GM23338 (cell line): Measurements from ENCODE around the gene CDHR2. TPM values are rescaled to one million over a fixed set of nuclear protein-coding genes. Genes with fewer than 3 reads are reported as not detected.
A peak's percentile ranks its signal among the peaks of the same experiment; 100 is the strongest.

Experiments
- ATAC-seq: fragments of 200-7000 bp; cut with Tn5 transposase; 3 replicates; pipeline ENCODE4 v1.9.1; 2020
- DNase-seq: peaks from one replicate; pipeline ENCODE4 v3.0.0-alpha.2; 2015; ENCODE audit warnings: low spot score
- H2AFZ ChIP-seq: fragments of 200-600 bp; sonication (generic); 2 replicates; pipeline ENCODE4 v1.8.0; 2016; ENCODE audit warnings: antibody characterized with exemption, mild to moderate bottlenecking, moderate library complexity
- H3F3A ChIP-seq: fragments of 200-600 bp; sonication (generic); replicated peaks from 2 replicates; pipeline ENCODE4 v1.8.0; 2017; ENCODE audit warnings: antibody characterized with exemption, mixed run types, low read depth
- H3K27ac ChIP-seq: fragments of 200-600 bp; sonication (generic); 2 replicates; pipeline ENCODE4 v1.6.1; 2016; ENCODE audit warnings: low read depth
- H3K27me3 ChIP-seq: fragments of 200-600 bp; sonication (generic); 2 replicates; pipeline ENCODE4 v1.8.0; 2016; ENCODE audit warnings: mild to moderate bottlenecking, mixed run types, moderate library complexity; ENCODE audit not compliant: insufficient read depth
- H3K36me3 ChIP-seq: fragments of 200-600 bp; sonication (generic); 2 replicates; pipeline ENCODE4 v1.8.0; 2016; ENCODE audit warnings: mild to moderate bottlenecking; ENCODE audit not compliant: insufficient read depth
- H3K4me1 ChIP-seq: fragments of 200-600 bp; sonication (generic); 2 replicates; pipeline ENCODE4 v1.8.0; 2016; ENCODE audit warnings: mild to moderate bottlenecking, moderate library complexity; ENCODE audit not compliant: insufficient read depth
- H3K4me2 ChIP-seq: fragments of 200-600 bp; sonication (generic); 2 replicates; pipeline ENCODE4 v1.7.1; 2017; ENCODE audit warnings: mixed run types
- H3K4me3 ChIP-seq: fragments of 200-600 bp; sonication (generic); 2 replicates; pipeline ENCODE4 v1.6.1; 2016; ENCODE audit warnings: mixed run types
- H3K79me2 ChIP-seq: fragments of 200-600 bp; sonication (generic); replicated peaks from 2 replicates; pipeline ENCODE4 v1.8.0; 2017; ENCODE audit warnings: mild to moderate bottlenecking; ENCODE audit not compliant: insufficient read depth
- H3K9me2 ChIP-seq: fragments of 200-600 bp; sonication (generic); 2 replicates; pipeline ENCODE4 v1.8.0; 2017; ENCODE audit not compliant: insufficient read depth
- H4K20me1 ChIP-seq: fragments of 200-600 bp; sonication (generic); replicated peaks from 2 replicates; pipeline ENCODE4 v1.8.0; 2017; ENCODE audit warnings: mild to moderate bottlenecking; ENCODE audit not compliant: insufficient read depth
- H3K27ac Mint-ChIP-seq: 2 replicates; pipeline ENCODE4 v1.8.0; 2020; ENCODE audit warnings: inconsistent platforms, mild to moderate bottlenecking, moderate library complexity, mixed read lengths
- H3K27me3 Mint-ChIP-seq: 3 replicates; pipeline ENCODE4 v1.8.0; 2022; ENCODE audit warnings: low read depth, mild to moderate bottlenecking, moderate library complexity, mixed read lengths, inconsistent platforms; ENCODE audit not compliant: insufficient read depth, poor library complexity
- H3K36me3 Mint-ChIP-seq: 3 replicates; pipeline ENCODE4 v1.8.0; 2021; ENCODE audit warnings: low read depth, mild to moderate bottlenecking, inconsistent platforms, moderate library complexity, mixed read lengths
- H3K4me1 Mint-ChIP-seq: 3 replicates; pipeline ENCODE4 v1.8.0; 2020; ENCODE audit warnings: mild to moderate bottlenecking, inconsistent platforms, mixed read lengths
- H3K4me3 Mint-ChIP-seq: 3 replicates; pipeline ENCODE4 v1.8.0; 2021; ENCODE audit warnings: moderate library complexity, mild to moderate bottlenecking, inconsistent platforms, mixed read lengths
- H3K9me3 Mint-ChIP-seq: 3 replicates; pipeline ENCODE4 v1.8.0; 2020; ENCODE audit warnings: moderate library complexity, mild to moderate bottlenecking, inconsistent platforms, mixed read lengths
- EZH2 ChIP-seq: fragments of 200-600 bp; sonication (generic); IDR thresholded peaks from one replicate; pipeline ENCODE4 v1.8.0; 2017; ENCODE audit warnings: antibody characterized with exemption, mild to moderate bottlenecking, low read depth; ENCODE audit not compliant: unreplicated experiment
- EZH2phosphoT487 ChIP-seq: fragments of 200-600 bp; sonication (generic); IDR thresholded peaks from one replicate; pipeline ENCODE4 v1.8.1; 2018; ENCODE audit warnings: antibody characterized with exemption; ENCODE audit not compliant: unreplicated experiment
- JUNB ChIP-seq: IDR thresholded peaks from one replicate; pipeline ENCODE4 v1.6.1; 2016; ENCODE audit warnings: antibody characterized with exemption; ENCODE audit not compliant: unreplicated experiment
- NANOG ChIP-seq: IDR thresholded peaks from 2 replicates; pipeline ENCODE4 v1.6.1; 2016; ENCODE audit warnings: antibody characterized with exemption, borderline replicate concordance
- POLR2AphosphoS5 ChIP-seq: IDR thresholded peaks from 2 replicates; pipeline ENCODE4 v1.6.1; 2016; ENCODE audit warnings: antibody characterized with exemption, low read depth
- STAT1 ChIP-seq: IDR thresholded peaks from one replicate; pipeline ENCODE4 v1.6.1; 2016; ENCODE audit warnings: antibody characterized with exemption; ENCODE audit not compliant: unreplicated experiment
- ZNF114 ChIP-seq: fragments of 250-450 bp; sonication (Bioruptor Pico); IDR thresholded peaks from 2 replicates; pipeline ENCODE4 v1.5.0; 2020; ENCODE audit warnings: mild to moderate bottlenecking, moderate library complexity
- ZNF331 ChIP-seq: fragments of 250-450 bp; sonication (Bioruptor Pico); IDR thresholded peaks from 2 replicates; pipeline ENCODE4 v1.5.0; 2020; ENCODE audit warnings: low read depth, mild to moderate bottlenecking, moderate library complexity
- polyA plus RNA-seq: library from polyadenylated mRNA; unstranded; fragments of >200 nt; fragmentation: Nextera tagmentation; extraction: Ambion mirVana; gene quantifications from 2 replicates; pipeline ENCODE4 v1.2.1, GENCODE V29; 2016
- total RNA-seq: library from RNA; depleted of rRNA; stranded (reverse); fragments of >200 nt; shearing (Covaris generic); gene quantifications from 2 replicates; pipeline ENCODE4 v1.2.3, GENCODE V29; 2014
- TF ChIP-seq, protein P1 (sequence below), 2 experiments: fragments of 200-600 bp in 1 of 2; sonication (generic) in 1 of 2; conservative IDR thresholded peaks; 2 replicates each; pipeline versions ENCODE4 v1.5.1 to v1.6.1; 2016 to 2017; ENCODE audit warnings: antibody characterized with exemption in 2 of 2, low read depth in 2 of 2, mild to moderate bottlenecking in 2 of 2, moderate library complexity in 1 of 2
- TF ChIP-seq, protein P2 (sequence below): fragments of 250-450 bp; sonication (Bioruptor Pico); IDR thresholded peaks from 2 replicates; pipeline ENCODE4 v1.5.0; 2020; ENCODE audit warnings: mild to moderate bottlenecking, moderate library complexity
- TF ChIP-seq, protein P3 (sequence below): IDR thresholded peaks from one replicate; pipeline ENCODE4 v1.6.1; 2018; ENCODE audit warnings: antibody characterized with exemption; ENCODE audit not compliant: unreplicated experiment
- TF ChIP-seq, protein P4 (sequence below): IDR thresholded peaks from 2 replicates; pipeline ENCODE4 v1.6.1; 2016; ENCODE audit warnings: antibody characterized with exemption

CDHR2 gene
- total and polyA plus RNA-seq, 2 experiments from 2014 or later, result not detected

DNA sequence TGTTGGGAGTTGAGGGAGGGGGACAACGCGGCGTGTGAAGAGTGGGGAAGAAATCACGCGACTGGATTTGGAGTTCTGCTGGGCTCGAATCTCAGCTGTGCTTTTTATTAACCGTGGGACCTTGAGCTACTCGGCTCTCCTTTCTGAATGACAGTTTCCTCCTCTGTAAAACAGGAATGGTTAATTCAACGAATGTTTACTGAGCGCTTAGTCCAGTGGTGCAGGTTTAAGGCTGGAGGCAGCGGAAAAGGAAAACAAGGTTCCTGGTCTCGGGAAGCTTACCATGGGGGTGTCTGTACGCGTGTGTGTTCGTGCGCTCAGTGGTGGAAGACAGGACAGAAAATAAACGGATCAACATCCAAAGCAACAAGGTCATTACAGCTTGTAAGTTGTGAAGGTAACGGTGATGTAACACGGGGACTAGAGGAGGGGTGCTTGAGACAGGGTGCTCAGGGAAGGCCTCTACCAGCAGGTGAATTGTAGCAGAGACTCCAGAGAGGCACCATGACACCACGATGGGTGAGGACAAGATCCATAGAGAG lies 81.6 kb downstream of the CDHR2 start:
- Histone ChIP-seq H3K9me2 (no peaks in the 10 kb centered on the region), H3K27ac (no peak overlapping the region), H3K79me2 (no peaks in the 10 kb centered on the region), H3K27me3 (peaks cover 41% of the 10 kb centered on the region), H3K4me3 (peak overlapping the region; percentile 87), H3K36me3 (no peaks in the 10 kb centered on the region), H4K20me1 (peaks cover 6% of the 10 kb centered on the region; the same call in 1 of the 2 replicates), H3K4me2 (peak overlapping the region; percentile 97), H3F3A (peaks cover 5% of the 10 kb centered on the region; the same call in 1 of the 2 replicates), H3K4me1 (peaks cover 20% of the 10 kb centered on the region), H2AFZ (peak overlapping the region; percentile 90)
- Mint-ChIP-seq H3K4me3 (peak overlapping the region; percentile 73), H3K4me1 (peaks cover 44% of the 10 kb centered on the region), H3K36me3 (no peaks in the 10 kb centered on the region), H3K27me3 (peaks cover 50% of the 10 kb centered on the region), H3K9me3 (peaks cover 7% of the 10 kb centered on the region; the same call in 2 of the 3 replicates), H3K27ac (no peak overlapping the region)
- DNase-seq, result no peak
- no peak; the same call in none of the 3 replicates for ATAC-seq
- TF ChIP-seq, protein P1, sequence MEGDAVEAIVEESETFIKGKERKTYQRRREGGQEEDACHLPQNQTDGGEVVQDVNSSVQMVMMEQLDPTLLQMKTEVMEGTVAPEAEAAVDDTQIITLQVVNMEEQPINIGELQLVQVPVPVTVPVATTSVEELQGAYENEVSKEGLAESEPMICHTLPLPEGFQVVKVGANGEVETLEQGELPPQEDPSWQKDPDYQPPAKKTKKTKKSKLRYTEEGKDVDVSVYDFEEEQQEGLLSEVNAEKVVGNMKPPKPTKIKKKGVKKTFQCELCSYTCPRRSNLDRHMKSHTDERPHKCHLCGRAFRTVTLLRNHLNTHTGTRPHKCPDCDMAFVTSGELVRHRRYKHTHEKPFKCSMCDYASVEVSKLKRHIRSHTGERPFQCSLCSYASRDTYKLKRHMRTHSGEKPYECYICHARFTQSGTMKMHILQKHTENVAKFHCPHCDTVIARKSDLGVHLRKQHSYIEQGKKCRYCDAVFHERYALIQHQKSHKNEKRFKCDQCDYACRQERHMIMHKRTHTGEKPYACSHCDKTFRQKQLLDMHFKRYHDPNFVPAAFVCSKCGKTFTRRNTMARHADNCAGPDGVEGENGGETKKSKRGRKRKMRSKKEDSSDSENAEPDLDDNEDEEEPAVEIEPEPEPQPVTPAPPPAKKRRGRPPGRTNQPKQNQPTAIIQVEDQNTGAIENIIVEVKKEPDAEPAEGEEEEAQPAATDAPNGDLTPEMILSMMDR (conservative IDR thresholded peaks at IDR 0.05; ENCODE audit: low read depth in 2 of 2), result no peak
- TF ChIP-seq, protein P2, sequence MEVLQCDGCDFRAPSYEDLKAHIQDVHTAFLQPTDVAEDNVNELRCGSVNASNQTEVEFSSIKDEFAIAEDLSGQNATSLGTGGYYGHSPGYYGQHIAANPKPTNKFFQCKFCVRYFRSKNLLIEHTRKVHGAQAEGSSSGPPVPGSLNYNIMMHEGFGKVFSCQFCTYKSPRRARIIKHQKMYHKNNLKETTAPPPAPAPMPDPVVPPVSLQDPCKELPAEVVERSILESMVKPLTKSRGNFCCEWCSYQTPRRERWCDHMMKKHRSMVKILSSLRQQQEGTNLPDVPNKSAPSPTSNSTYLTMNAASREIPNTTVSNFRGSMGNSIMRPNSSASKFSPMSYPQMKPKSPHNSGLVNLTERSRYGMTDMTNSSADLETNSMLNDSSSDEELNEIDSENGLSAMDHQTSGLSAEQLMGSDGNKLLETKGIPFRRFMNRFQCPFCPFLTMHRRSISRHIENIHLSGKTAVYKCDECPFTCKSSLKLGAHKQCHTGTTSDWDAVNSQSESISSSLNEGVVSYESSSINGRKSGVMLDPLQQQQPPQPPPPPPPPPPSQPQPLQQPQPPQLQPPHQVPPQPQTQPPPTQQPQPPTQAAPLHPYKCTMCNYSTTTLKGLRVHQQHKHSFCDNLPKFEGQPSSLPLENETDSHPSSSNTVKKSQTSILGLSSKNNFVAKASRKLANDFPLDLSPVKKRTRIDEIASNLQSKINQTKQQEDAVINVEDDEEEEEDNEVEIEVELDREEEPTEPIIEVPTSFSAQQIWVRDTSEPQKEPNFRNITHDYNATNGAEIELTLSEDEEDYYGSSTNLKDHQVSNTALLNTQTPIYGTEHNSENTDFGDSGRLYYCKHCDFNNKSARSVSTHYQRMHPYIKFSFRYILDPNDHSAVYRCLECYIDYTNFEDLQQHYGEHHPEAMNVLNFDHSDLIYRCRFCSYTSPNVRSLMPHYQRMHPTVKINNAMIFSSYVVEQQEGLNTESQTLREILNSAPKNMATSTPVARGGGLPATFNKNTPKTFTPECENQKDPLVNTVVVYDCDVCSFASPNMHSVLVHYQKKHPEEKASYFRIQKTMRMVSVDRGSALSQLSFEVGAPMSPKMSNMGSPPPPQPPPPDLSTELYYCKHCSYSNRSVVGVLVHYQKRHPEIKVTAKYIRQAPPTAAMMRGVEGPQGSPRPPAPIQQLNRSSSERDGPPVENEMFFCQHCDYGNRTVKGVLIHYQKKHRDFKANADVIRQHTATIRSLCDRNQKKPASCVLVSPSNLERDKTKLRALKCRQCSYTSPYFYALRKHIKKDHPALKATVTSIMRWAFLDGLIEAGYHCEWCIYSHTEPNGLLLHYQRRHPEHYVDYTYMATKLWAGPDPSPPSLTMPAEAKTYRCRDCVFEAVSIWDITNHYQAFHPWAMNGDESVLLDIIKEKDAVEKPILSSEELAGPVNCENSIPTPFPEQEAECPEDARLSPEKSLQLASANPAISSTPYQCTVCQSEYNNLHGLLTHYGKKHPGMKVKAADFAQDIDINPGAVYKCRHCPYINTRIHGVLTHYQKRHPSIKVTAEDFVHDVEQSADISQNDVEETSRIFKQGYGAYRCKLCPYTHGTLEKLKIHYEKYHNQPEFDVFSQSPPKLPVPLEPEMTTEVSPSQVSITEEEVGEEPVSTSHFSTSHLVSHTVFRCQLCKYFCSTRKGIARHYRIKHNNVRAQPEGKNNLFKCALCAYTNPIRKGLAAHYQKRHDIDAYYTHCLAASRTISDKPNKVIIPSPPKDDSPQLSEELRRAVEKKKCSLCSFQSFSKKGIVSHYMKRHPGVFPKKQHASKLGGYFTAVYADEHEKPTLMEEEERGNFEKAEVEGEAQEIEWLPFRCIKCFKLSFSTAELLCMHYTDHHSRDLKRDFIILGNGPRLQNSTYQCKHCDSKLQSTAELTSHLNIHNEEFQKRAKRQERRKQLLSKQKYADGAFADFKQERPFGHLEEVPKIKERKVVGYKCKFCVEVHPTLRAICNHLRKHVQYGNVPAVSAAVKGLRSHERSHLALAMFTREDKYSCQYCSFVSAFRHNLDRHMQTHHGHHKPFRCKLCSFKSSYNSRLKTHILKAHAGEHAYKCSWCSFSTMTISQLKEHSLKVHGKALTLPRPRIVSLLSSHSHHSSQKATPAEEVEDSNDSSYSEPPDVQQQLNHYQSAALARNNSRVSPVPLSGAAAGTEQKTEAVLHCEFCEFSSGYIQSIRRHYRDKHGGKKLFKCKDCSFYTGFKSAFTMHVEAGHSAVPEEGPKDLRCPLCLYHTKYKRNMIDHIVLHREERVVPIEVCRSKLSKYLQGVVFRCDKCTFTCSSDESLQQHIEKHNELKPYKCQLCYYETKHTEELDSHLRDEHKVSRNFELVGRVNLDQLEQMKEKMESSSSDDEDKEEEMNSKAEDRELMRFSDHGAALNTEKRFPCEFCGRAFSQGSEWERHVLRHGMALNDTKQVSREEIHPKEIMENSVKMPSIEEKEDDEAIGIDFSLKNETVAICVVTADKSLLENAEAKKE (CRISPR knock-in tag), result no peak
- TF ChIP-seq ZNF114 (no peak), JUNB (no peak), EZH2 (no peak), EZH2phosphoT487 (no peak), STAT1 (no peak), POLR2AphosphoS5 (no peak), ZNF331 (CRISPR knock-in tag) (no peak), NANOG (no peak)
- TF ChIP-seq, protein P3, sequence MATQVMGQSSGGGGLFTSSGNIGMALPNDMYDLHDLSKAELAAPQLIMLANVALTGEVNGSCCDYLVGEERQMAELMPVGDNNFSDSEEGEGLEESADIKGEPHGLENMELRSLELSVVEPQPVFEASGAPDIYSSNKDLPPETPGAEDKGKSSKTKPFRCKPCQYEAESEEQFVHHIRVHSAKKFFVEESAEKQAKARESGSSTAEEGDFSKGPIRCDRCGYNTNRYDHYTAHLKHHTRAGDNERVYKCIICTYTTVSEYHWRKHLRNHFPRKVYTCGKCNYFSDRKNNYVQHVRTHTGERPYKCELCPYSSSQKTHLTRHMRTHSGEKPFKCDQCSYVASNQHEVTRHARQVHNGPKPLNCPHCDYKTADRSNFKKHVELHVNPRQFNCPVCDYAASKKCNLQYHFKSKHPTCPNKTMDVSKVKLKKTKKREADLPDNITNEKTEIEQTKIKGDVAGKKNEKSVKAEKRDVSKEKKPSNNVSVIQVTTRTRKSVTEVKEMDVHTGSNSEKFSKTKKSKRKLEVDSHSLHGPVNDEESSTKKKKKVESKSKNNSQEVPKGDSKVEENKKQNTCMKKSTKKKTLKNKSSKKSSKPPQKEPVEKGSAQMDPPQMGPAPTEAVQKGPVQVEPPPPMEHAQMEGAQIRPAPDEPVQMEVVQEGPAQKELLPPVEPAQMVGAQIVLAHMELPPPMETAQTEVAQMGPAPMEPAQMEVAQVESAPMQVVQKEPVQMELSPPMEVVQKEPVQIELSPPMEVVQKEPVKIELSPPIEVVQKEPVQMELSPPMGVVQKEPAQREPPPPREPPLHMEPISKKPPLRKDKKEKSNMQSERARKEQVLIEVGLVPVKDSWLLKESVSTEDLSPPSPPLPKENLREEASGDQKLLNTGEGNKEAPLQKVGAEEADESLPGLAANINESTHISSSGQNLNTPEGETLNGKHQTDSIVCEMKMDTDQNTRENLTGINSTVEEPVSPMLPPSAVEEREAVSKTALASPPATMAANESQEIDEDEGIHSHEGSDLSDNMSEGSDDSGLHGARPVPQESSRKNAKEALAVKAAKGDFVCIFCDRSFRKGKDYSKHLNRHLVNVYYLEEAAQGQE, result no peak
- TF ChIP-seq, protein P4, sequence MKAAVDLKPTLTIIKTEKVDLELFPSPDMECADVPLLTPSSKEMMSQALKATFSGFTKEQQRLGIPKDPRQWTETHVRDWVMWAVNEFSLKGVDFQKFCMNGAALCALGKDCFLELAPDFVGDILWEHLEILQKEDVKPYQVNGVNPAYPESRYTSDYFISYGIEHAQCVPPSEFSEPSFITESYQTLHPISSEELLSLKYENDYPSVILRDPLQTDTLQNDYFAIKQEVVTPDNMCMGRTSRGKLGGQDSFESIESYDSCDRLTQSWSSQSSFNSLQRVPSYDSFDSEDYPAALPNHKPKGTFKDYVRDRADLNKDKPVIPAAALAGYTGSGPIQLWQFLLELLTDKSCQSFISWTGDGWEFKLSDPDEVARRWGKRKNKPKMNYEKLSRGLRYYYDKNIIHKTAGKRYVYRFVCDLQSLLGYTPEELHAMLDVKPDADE, result no peak
